IPS-18c (cell line): ENCODE data around the gene PRDM16.

Experiments
- H3K4me3 ChIP-seq: 2 replicates; pipeline ENCODE4 v1.7.0; 2013; ENCODE audit warnings: low read depth, mild to moderate bottlenecking, low read length, moderate library complexity; ENCODE audit not compliant: insufficient read depth
- H3K9me3 ChIP-seq: one replicate; pipeline ENCODE4 v1.6.1; 2013; ENCODE audit warnings: mild to moderate bottlenecking, low read length, moderate library complexity; ENCODE audit not compliant: control insufficient read depth, insufficient read depth

PRDM16 gene

GRCh38 chr1:3405974-3406867 lies 337.2 kb downstream of the PRDM16 start:
- H3K4me3 ChIP-seq: no peak overlapping the region

GRCh38 chr1:3407021-3407420 lies 338.0 kb downstream of the PRDM16 start:
- H3K9me3 ChIP-seq: peaks cover 2% of the 10 kb centered on the region
- no peak overlapping the region for H3K4me3 ChIP-seq

More at GRCh38 chr1:3405974-3406867, 337.2 kb downstream of the PRDM16 start:
- H3K9me3 ChIP-seq: no peaks in the 10 kb centered on the region

GRCh38 chr1:3408751-3409266 lies 339.8 kb downstream of the PRDM16 start:
- Histone ChIP-seq H3K4me3 (no peak overlapping the region), H3K9me3 (peaks cover 2% of the 10 kb centered on the region)

- Histone ChIP-seq H3K4me3 (no peak overlapping the region), H3K9me3 (peaks cover 2% of the 10 kb centered on the region)
These were observed 340.6 kb downstream of the PRDM16 start for GRCh38 chr1:3409366-3410141.

GRCh38 chr1:3410142-3410925 lies 341.3 kb downstream of the PRDM16 start:
- H3K9me3 ChIP-seq: peaks cover 2% of the 10 kb centered on the region

GRCh38 chr1:3411806-3412205 lies 342.8 kb downstream of the PRDM16 start:
- Histone ChIP-seq H3K9me3 (peaks cover 4% of the 10 kb centered on the region), H3K4me3 (no peak overlapping the region)

More at GRCh38 chr1:3410142-3410925, 341.3 kb downstream of the PRDM16 start:
- H3K4me3 ChIP-seq: no peak overlapping the region

- peaks cover 8% of the 10 kb centered on the region for H3K9me3 ChIP-seq
- no peak overlapping the region for H3K4me3 ChIP-seq
These were observed 343.4 kb downstream of the PRDM16 start for GRCh38 chr1:3412376-3412775.

- no peak overlapping the region for H3K4me3 ChIP-seq
- peaks cover 8% of the 10 kb centered on the region for H3K9me3 ChIP-seq
These were observed 345.1 kb downstream of the PRDM16 start for GRCh38 chr1:3413975-3414710.

- no peak overlapping the region for H3K4me3 ChIP-seq
These were observed 346.5 kb downstream of the PRDM16 start for GRCh38 chr1:3415260-3416090.

GRCh38 chr1:3417082-3417739 lies 348.2 kb downstream of the PRDM16 start:
- no peak overlapping the region for H3K4me3 ChIP-seq
- peaks cover 6% of the 10 kb centered on the region for H3K9me3 ChIP-seq

More at GRCh38 chr1:3415260-3416090, 346.5 kb downstream of the PRDM16 start:
- H3K9me3 ChIP-seq: peaks cover 8% of the 10 kb centered on the region

- no peak overlapping the region for H3K4me3 ChIP-seq
These were observed 348.9 kb downstream of the PRDM16 start for GRCh38 chr1:3417934-3418333.

GRCh38 chr1:3418600-3418999 lies 349.6 kb downstream of the PRDM16 start:
- no peak overlapping the region for H3K4me3 ChIP-seq
- H3K9me3 ChIP-seq: peaks cover 6% of the 10 kb centered on the region

More at GRCh38 chr1:3417934-3418333, 348.9 kb downstream of the PRDM16 start:
- H3K9me3 ChIP-seq: peaks cover 6% of the 10 kb centered on the region

GRCh38 chr1:3419415-3420204 lies 350.6 kb downstream of the PRDM16 start:
- peaks cover 6% of the 10 kb centered on the region for H3K9me3 ChIP-seq
- no peak overlapping the region for H3K4me3 ChIP-seq

GRCh38 chr1:3420218-3420951 lies 351.4 kb downstream of the PRDM16 start:
- Histone ChIP-seq H3K9me3 (peaks cover 6% of the 10 kb centered on the region), H3K4me3 (no peak overlapping the region)
